GM18858 (cell line): ENCODE data around the gene NHERF1.

Experiments
- ATAC-seq: cut with Tn5 transposase; IDR thresholded peaks from one replicate; pipeline ENCODE4 v1.9.1; 2021; ENCODE audit not compliant: unreplicated experiment

Gene NHERF1

GRCh38 chr17:74748279-74748528 lies 224 bp upstream of the NHERF1 start:
- ATAC-seq, result peak; percentile 79

- no peak for ATAC-seq
Measured at GRCh38 chr17:74749279-74750038, 1.0 kb downstream of the NHERF1 start.

- ATAC-seq, result no peak
Measured at GRCh38 chr17:74750039-74750326, 1.6 kb downstream of the NHERF1 start.

GRCh38 chr17:74750327-74751069 lies 2.1 kb downstream of the NHERF1 start:
- ATAC-seq, result no peak

GRCh38 chr17:74752415-74752814 lies 4.0 kb downstream of the NHERF1 start:
- no peak for ATAC-seq

GRCh38 chr17:74752822-74753401 lies 4.5 kb downstream of the NHERF1 start:
- no peak for ATAC-seq

- ATAC-seq, result no peak
Measured at GRCh38 chr17:74754832-74755231, 6.4 kb downstream of the NHERF1 start.

GRCh38 chr17:74755533-74755932 lies 7.1 kb downstream of the NHERF1 start:
- no peak for ATAC-seq

- no peak for ATAC-seq
Measured at GRCh38 chr17:74756891-74757290, 8.5 kb downstream of the NHERF1 start.

- no peak for ATAC-seq
Measured at GRCh38 chr17:74757502-74757901, 9.1 kb downstream of the NHERF1 start.

GRCh38 chr17:74757931-74758847 lies 9.8 kb downstream of the NHERF1 start:
- no peak for ATAC-seq

GRCh38 chr17:74758848-74759168 lies 10.4 kb downstream of the NHERF1 start:
- no peak for ATAC-seq

GRCh38 chr17:74759243-74759801 lies 10.9 kb downstream of the NHERF1 start:
- peak; percentile 53 for ATAC-seq

GRCh38 chr17:74759941-74760340 lies 11.5 kb downstream of the NHERF1 start:
- ATAC-seq, result no peak

- no peak for ATAC-seq
Measured at GRCh38 chr17:74760404-74761105, 12.1 kb downstream of the NHERF1 start.

GRCh38 chr17:74761419-74761818 lies 13.0 kb downstream of the NHERF1 start:
- ATAC-seq, result no peak

GRCh38 chr17:74761931-74762330 lies 13.5 kb downstream of the NHERF1 start:
- no peak for ATAC-seq

GRCh38 chr17:74763565-74764387 lies 15.3 kb downstream of the NHERF1 start:
- ATAC-seq, result no peak

GRCh38 chr17:74764751-74765286 lies 16.4 kb downstream of the NHERF1 start:
- ATAC-seq, result no peak

- ATAC-seq, result no peak
Measured at GRCh38 chr17:74766413-74766812, 18.0 kb downstream of the NHERF1 start.
